ENCODE measurements around the gene CXCL5. TPM values are rescaled to one million over a fixed set of nuclear protein-coding genes. Genes with fewer than 3 reads are reported as not detected.

The CXCL5 gene
- total and polyA plus RNA-seq, 10 donors: 0.58 to 3.8 (median 2.0) TPM

- no peak for DNase-seq
These were observed 24.1 kb downstream of the CXCL5 start for GRCh38 chr4:73974352-73974751.

GRCh38 chr4:73970945-73971344, 27.5 kb downstream of the CXCL5 start:
- no peak for TF ChIP-seq CTCF (IDR thresholded peaks at IDR 0.05 in 8 of 11, conservative IDR thresholded peaks at IDR 0.05 in 3 of 11)
- no peak for TF ChIP-seq POLR2A (IDR thresholded peaks at IDR 0.05)
- TF ChIP-seq POLR2AphosphoS5 (IDR thresholded peaks at IDR 0.05): no peak
- Histone ChIP-seq H3K36me3 (no peaks in the 10 kb centered on the region), H3K27ac (no peak overlapping the region), H3K4me3 (no peak overlapping the region), H3K4me1 (no peaks in the 10 kb centered on the region), H3K27me3 (replicated peaks in 1 of 7) (peaks cover 0 to 4% (median 0%) of the 10 kb centered on the region in 7 donors), H3K9me3 (peaks cover 0 to 66% (median 62%) of the 10 kb centered on the region in 8 donors)
- intact Hi-C loops (cut with DNase I; ENCODE audit: low total_unique reads): no loop called here
- DNase-seq: no peak

More at GRCh38 chr4:73974352-73974751, 24.1 kb downstream of the CXCL5 start:
- Histone ChIP-seq H3K9me3 (peaks cover 0 to 68% (median 61%) of the 10 kb centered on the region in 8 donors), H3K27me3 (replicated peaks in 1 of 7) (no peaks in the 10 kb centered on the region), H3K36me3 (no peaks in the 10 kb centered on the region), H3K27ac (no peak overlapping the region), H3K4me3 (no peak overlapping the region), H3K4me1 (no peaks in the 10 kb centered on the region)
- TF ChIP-seq POLR2A (IDR thresholded peaks at IDR 0.05) (no peak), POLR2AphosphoS5 (IDR thresholded peaks at IDR 0.05) (no peak), CTCF (IDR thresholded peaks at IDR 0.05 in 8 of 11, conservative IDR thresholded peaks at IDR 0.05 in 3 of 11) (no peak)
- intact Hi-C loops (cut with DNase I; ENCODE audit: low total_unique reads): no loop called here

GRCh38 chr4:73970011-73970410, 28.5 kb downstream of the CXCL5 start:
- H3K4me3 ChIP-seq: no peak overlapping the region
- intact Hi-C loops (cut with DNase I; ENCODE audit: low total_unique reads): no loop called here
- WGBS, 5 donors: 66 to 90% (median 86%) methylated on average over 1 of the region's 1 CpG
- no peak for TF ChIP-seq CTCF (IDR thresholded peaks at IDR 0.05 in 8 of 11, conservative IDR thresholded peaks at IDR 0.05 in 3 of 11)
- TF ChIP-seq POLR2AphosphoS5 (IDR thresholded peaks at IDR 0.05): no peak
- no peak for TF ChIP-seq POLR2A (IDR thresholded peaks at IDR 0.05)
- DNase-seq: no peak
- peaks cover 0 to 57% (median 53%) of the 10 kb centered on the region in 8 donors for H3K9me3 ChIP-seq
- H3K4me1 ChIP-seq: no peaks in the 10 kb centered on the region
- peaks cover 0 to 7% (median 0%) of the 10 kb centered on the region in 7 donors for H3K27me3 ChIP-seq (replicated peaks in 1 of 7)
- no peak overlapping the region for H3K27ac ChIP-seq
- no peaks in the 10 kb centered on the region for H3K36me3 ChIP-seq

GRCh38 chr4:73967866-73968265, 30.6 kb downstream of the CXCL5 start:
- Histone ChIP-seq H3K4me3 (no peak overlapping the region), H3K9me3 (peaks cover 0 to 36% (median 32%) of the 10 kb centered on the region in 8 donors), H3K27me3 (replicated peaks in 1 of 7) (peaks cover 0 to 7% (median 0%) of the 10 kb centered on the region in 7 donors), H3K27ac (no peak overlapping the region), H3K36me3 (no peaks in the 10 kb centered on the region), H3K4me1 (no peaks in the 10 kb centered on the region)
- intact Hi-C loops (cut with DNase I; ENCODE audit: low total_unique reads): no loop called here
- TF ChIP-seq CTCF (IDR thresholded peaks at IDR 0.05 in 8 of 11, conservative IDR thresholded peaks at IDR 0.05 in 3 of 11) (no peak), POLR2AphosphoS5 (IDR thresholded peaks at IDR 0.05) (no peak)
- DNase-seq: no peak

All from spleen (tissue), 11 donors.